Stimulated activated CD4-positive, alpha-beta T cell treated with anti-CD3 and anti-CD28 coated beads, TNF-alpha, amount 100 ng/mL, for 4 hours (primary cell): ENCODE results near the gene HS6ST2.
A peak's percentile ranks its signal among the peaks of the same experiment; 100 is the strongest.

Experiments used
- DNase-seq, 3 experiments: peaks; one replicate each; pipeline ENCODE4 v3.0.0-alpha.2; 2020; ENCODE audit warnings: low read depth in 3 of 3

The HS6ST2 gene

GRCh38 chrX:132741689-132742088 is 216.7 kb downstream of the HS6ST2 start:
- no peak for DNase-seq

- no peak for DNase-seq
Observed at GRCh38 chrX:132740316-132741123, 217.9 kb downstream of the HS6ST2 start.

- no peak for DNase-seq
Observed at GRCh38 chrX:132738951-132739350, 219.5 kb downstream of the HS6ST2 start.

GRCh38 chrX:132737743-132738142 is 220.7 kb downstream of the HS6ST2 start:
- peak in 2 of 3 experiments; percentile 1 to 5 for DNase-seq

- DNase-seq, result no peak
Observed at GRCh38 chrX:132732236-132732635, 226.2 kb downstream of the HS6ST2 start.

- no peak for DNase-seq
Observed at GRCh38 chrX:132730726-132731125, 227.7 kb downstream of the HS6ST2 start.

- DNase-seq, result no peak
Observed at GRCh38 chrX:132730266-132730665, 228.2 kb downstream of the HS6ST2 start.

GRCh38 chrX:132728296-132728695 is 230.1 kb downstream of the HS6ST2 start:
- no peak for DNase-seq

GRCh38 chrX:132718431-132718958 is 239.9 kb downstream of the HS6ST2 start:
- DNase-seq, result no peak

- DNase-seq, result no peak
Observed at GRCh38 chrX:132716006-132716405, 242.4 kb downstream of the HS6ST2 start.

- no peak for DNase-seq
Observed at GRCh38 chrX:132714913-132715312, 243.5 kb downstream of the HS6ST2 start.

- no peak for DNase-seq
Observed at GRCh38 chrX:132712350-132712749, 246.1 kb downstream of the HS6ST2 start.

- no peak for DNase-seq
Observed at GRCh38 chrX:132710656-132711155, 247.7 kb downstream of the HS6ST2 start.

GRCh38 chrX:132708529-132708928 is 249.9 kb downstream of the HS6ST2 start:
- DNase-seq, result no peak

GRCh38 chrX:132704769-132705168 is 253.7 kb downstream of the HS6ST2 start:
- DNase-seq, result no peak

GRCh38 chrX:132694382-132694781 is 264.0 kb downstream of the HS6ST2 start:
- no peak for DNase-seq

- no peak for DNase-seq
Observed at GRCh38 chrX:132692526-132692925, 265.9 kb downstream of the HS6ST2 start.

- DNase-seq, result no peak
Observed at GRCh38 chrX:132692066-132692465, 266.4 kb downstream of the HS6ST2 start.

GRCh38 chrX:132689612-132690563 is 268.5 kb downstream of the HS6ST2 start:
- no peak for DNase-seq

GRCh38 chrX:132685276-132685675 is 273.2 kb downstream of the HS6ST2 start:
- no peak for DNase-seq

GRCh38 chrX:132677233-132677716 is 281.2 kb downstream of the HS6ST2 start:
- no peak for DNase-seq
